GM18861 (cell line): ENCODE measurements around the gene METTL13.

Experiments used
- ATAC-seq: cut with Tn5 transposase; IDR thresholded peaks from one replicate; pipeline ENCODE4 v1.9.1; 2021; ENCODE audit not compliant: unreplicated experiment

The METTL13 gene

DNA sequence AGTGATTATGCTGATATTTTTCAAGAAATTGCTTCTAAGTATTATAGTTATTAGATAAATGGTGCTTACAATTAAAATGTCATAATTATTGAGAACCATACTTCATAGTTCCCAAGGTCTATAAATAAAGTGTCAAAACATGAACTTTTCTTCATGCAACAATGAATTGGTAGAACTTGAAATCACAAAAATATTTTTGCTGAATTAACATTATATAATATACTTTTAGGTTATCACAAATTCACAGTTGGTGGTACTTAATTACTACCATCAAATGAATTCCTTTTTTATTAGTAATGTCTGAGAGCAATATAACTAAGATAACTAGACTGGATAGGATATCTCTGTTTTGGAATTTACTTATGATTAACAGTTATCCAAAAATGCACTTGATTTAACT, 64.5 kb downstream of the METTL13 start:
- ATAC-seq, result no peak
